ENCODE data around the gene PSENEN.
A peak's percentile ranks its signal among the peaks of the same experiment; 100 is the strongest.

PSENEN gene

DNA sequence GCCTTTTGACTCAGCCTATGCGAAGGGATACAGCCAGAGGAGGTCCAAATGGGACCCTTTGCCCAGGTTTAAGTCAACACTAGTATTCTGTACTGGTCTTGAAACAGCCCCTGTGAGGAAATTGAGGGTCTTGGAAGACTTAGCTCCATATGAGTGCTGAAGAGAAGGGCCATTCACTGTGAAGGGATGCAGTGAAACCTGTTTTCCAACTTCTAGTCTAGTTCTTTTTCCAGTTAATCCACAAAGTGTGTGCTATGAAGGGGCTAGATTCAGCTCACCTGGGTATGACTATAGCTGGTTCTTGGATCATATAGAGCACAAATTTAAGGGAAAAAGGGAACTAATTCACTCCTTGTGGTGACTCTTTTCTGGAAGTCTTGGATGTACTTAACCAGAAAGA lies 37.1 kb upstream of the PSENEN start:
- TF ChIP-seq, protein P1, sequence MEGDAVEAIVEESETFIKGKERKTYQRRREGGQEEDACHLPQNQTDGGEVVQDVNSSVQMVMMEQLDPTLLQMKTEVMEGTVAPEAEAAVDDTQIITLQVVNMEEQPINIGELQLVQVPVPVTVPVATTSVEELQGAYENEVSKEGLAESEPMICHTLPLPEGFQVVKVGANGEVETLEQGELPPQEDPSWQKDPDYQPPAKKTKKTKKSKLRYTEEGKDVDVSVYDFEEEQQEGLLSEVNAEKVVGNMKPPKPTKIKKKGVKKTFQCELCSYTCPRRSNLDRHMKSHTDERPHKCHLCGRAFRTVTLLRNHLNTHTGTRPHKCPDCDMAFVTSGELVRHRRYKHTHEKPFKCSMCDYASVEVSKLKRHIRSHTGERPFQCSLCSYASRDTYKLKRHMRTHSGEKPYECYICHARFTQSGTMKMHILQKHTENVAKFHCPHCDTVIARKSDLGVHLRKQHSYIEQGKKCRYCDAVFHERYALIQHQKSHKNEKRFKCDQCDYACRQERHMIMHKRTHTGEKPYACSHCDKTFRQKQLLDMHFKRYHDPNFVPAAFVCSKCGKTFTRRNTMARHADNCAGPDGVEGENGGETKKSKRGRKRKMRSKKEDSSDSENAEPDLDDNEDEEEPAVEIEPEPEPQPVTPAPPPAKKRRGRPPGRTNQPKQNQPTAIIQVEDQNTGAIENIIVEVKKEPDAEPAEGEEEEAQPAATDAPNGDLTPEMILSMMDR (IDR thresholded peaks at IDR 0.05; ENCODE audit: borderline replicate concordance, control extremely low read depth, extremely low read depth, insufficient read depth, missing control alignments) = no peak
- DNase-seq (ENCODE audit: low spot score) = no peak
- in situ Hi-C loops (cut with MboI; ENCODE audit: low sequenced_read_pairs, unreplicated experiment) = loop anchor here (10.0 kb wide), 1 partner anchor 216 kb away; no protein-coding TSS in a partner anchor

DNA sequence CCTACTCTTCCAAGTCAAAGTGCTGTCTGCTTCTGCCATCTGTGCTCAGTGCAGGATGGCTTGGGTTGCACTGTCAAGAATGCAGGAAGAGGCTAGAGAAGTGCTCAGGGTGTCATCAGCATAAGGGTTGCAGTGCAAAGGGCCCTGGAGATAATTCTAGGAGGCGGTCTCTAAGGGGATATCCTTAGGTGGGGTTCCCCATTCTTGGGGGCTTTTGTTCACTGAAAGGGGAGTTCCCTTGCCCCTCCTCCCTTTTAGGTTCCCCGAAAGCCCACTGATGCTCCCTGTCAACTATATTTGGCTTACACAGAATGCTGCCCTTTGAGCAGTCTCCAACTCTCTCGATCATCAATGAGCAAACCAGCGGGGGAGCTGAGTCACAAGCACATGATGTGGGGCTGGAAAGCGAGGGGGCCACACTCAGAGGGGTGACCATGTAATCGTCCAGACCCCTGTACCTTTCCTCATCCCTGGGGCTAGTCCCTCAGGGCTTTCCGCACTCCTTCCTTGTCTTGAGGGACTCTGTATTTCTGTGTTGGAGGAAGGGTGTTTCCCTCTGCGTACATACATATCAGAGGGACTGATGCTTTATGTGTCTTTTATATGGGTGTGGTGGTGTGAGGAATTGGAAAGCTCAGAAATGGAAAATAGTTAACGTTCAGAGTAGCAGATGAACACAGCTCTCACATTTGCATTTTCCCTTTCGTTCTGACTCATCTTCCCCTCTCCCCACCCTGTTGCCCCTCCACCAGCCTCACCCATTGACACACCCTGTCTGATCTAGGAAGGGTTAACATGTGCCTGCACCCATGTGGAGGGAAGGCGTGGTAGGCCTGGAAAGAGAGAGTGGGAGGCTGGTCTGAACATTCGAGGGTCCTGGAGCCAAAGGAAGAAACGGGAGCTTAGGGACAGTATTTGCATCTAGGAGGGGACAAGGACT lies 34.4 kb upstream of the PSENEN start:
- in situ Hi-C loops (cut with MboI; ENCODE audit: low sequenced_read_pairs, unreplicated experiment) = no loop called here
- peak; percentile 70 for DNase-seq (ENCODE audit: low spot score)
- TF ChIP-seq, protein P1 (IDR thresholded peaks at IDR 0.05; ENCODE audit: borderline replicate concordance, control extremely low read depth, extremely low read depth, insufficient read depth, missing control alignments) = no peak

DNA sequence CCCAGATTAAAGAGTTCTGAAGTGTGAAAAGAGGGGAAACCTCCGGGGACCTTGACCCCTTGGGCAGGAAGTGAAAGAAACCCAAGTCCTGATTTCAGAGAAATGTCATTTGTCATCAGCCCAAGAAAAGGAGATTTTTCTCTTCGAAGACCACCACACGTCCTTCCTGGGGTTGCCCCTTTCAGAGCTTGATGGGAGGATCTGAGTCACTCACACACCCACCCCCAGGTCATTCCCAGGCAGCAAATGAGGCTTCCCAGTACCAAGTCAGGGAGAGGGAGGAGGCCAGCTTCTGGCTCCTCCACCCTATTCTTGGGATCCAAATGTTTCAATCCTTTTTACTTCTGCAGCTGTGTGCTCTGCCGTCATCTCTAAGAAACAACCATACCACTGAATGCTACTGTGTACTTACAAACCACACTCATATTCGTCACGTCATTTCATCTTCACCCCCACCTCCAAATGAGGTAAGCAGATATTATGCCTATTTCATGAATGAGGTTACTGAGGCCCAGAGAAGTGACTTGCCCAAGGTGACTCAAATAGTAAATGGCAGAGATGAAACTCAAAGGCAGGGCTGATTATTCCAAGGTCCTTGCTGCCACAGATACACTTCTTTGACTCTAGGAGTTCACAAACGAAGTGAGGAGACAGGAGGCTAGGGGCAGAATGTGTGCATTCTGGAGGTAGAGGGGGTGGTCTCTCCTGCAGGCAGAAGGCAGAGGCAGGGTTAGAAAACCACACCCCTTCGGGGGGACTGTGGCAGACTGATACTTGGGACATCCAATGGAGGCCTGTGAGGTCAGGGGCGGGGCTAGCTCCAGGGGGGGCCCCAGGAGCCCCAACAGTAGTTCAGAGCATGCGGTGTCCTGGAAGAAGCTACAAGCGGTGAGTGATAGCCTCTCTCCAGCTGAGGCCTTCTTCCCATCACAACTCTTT lies 32.6 kb upstream of the PSENEN start:
- TF ChIP-seq, protein P1 (IDR thresholded peaks at IDR 0.05; ENCODE audit: borderline replicate concordance, control extremely low read depth, extremely low read depth, insufficient read depth, missing control alignments) = no peak
- peak; percentile 85 for DNase-seq (ENCODE audit: low spot score)
- in situ Hi-C loops (cut with MboI; ENCODE audit: low sequenced_read_pairs, unreplicated experiment) = no loop called here

DNA sequence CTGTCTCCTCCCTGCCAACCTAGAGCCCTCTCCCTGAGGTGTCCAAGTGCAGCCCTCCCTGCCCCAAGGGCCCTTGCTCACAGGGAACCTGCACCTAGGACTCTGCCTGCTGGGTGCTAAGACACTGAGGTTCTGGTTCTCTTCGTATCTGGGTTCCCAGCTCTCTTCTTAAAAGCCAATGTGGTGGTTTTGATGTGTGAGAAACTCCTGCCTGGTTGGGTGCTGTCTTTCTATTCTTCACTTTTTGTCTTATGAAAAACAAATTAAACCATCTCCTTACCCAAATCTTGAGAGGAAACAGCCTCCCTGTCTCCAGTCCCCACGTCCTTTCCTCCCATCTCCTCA lies 32.0 kb upstream of the PSENEN start:
- in situ Hi-C loops (cut with MboI; ENCODE audit: low sequenced_read_pairs, unreplicated experiment) = no loop called here
- TF ChIP-seq, protein P1 (IDR thresholded peaks at IDR 0.05; ENCODE audit: borderline replicate concordance, control extremely low read depth, extremely low read depth, insufficient read depth, missing control alignments) = no peak
- DNase-seq (ENCODE audit: low spot score) = no peak

DNA sequence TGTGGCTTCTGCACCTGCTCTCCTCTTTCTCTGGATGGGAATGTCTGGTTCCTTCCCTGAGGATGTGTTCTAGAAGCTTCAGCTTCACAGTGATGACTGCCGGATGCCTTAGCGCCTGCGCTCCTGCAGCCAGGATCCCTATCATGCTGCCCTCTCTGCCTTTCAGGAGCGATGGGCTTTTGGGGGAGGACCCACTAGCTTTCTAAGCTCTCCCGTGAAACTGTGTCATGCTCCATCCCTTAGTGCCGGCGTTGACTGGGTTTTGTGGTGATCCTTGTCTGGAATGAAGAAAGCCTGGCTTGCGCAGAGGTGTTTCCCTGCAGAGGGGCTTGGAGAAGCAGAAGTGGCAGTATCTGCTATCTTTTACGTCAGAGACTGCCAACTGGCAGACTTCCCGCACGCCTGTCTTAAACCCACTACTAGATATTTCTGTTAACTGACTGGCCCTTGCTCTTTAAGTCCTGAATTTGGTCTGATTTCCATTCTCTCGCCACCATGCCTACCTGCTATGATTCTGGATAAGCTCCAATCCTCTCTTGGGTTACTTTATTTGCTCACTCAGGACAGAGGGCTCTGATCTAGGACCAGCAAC lies 31.5 kb upstream of the PSENEN start:
- DNase-seq (ENCODE audit: low spot score) = no peak
- in situ Hi-C loops (cut with MboI; ENCODE audit: low sequenced_read_pairs, unreplicated experiment) = no loop called here
- TF ChIP-seq, protein P1 (IDR thresholded peaks at IDR 0.05; ENCODE audit: borderline replicate concordance, control extremely low read depth, extremely low read depth, insufficient read depth, missing control alignments) = no peak
